Stimulated activated CD8-positive, alpha-beta memory T cell treated with anti-CD3 and anti-CD28 coated beads, Interleukin-2, amount 100 ng/mL, for 1 hour (primary cell): ENCODE results near the gene DGCR6.
"Not testable (repeated sequence)": the region's sequence is repeated elsewhere in the genome, so short reads cannot be mapped to it uniquely, and the experiment has no call there.

Source experiments
- DNase-seq, 2 donors: peaks; one replicate each; pipeline ENCODE4 v3.0.0-alpha.2; 2020; ENCODE audit warnings: low read depth in 2 of 2

The DGCR6 gene

DNA sequence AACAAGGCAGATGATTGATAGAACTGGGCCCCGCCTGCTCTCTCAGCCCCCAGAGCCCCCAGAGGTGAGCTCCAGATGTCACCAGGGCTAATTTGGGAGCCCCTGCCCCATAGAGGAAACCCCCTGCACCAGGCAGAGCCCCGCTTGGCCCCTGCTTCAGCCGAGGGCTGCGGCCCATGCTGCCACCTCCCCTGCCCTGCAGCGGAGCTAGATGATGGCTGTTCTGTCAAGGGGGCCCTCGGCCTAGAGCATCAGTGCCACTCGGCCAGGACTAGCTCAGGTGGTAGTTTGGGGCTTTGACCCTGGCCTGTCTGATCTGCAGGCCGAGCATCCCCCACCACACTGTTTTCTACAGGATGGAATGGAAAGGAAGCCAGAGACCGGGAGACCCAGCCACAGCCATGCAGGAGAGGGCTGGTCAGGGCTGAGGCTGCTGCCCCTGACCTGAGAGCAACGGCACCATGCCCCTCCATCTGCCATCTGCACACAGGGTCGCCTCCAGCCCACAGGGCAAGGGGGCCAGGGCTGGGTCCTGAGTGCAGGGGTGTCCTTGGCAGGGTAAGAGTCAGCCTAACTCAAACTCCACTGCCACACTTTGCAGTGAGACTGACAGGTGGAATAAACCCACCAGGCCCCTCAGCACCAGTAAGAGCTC is 54.2 kb downstream of the DGCR6 start:
- DNase-seq = not testable (repeated sequence)

DNA sequence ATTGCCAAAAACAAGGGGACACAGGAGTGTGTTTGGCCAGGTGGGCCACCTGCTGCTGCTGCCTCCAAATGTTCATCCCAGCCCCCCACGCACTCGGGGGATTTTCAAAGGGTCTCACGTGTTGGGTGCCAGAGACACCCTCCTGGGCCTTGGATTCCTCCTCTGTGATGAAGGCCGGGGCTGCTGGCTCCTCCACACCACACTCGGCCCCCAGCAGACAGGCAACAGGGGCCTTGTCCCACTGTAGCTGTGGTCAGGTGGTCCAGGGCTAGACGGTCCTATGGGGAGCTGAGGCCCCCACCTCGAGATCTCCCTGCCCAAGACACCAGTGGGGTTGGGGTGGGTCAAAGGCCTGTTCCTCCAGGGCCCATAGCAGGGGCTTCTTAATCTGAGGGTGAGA is 55.1 kb downstream of the DGCR6 start:
- DNase-seq = not testable (repeated sequence)
